NCI-H146 treated with DMSO at 0.1 percent for 48 hours (cell line): Measurements from ENCODE around the gene COX4I1.
"Not testable (repeated sequence)": the region's sequence is repeated elsewhere in the genome, so short reads cannot be mapped to it uniquely, and the experiment has no call there.

Experiments
- DNase-seq: peaks from one replicate; lab custom pipeline; 2025; ENCODE audit not compliant: unreplicated experiment; lab: John Stamatoyannopoulos, UW

The COX4I1 gene

DNA sequence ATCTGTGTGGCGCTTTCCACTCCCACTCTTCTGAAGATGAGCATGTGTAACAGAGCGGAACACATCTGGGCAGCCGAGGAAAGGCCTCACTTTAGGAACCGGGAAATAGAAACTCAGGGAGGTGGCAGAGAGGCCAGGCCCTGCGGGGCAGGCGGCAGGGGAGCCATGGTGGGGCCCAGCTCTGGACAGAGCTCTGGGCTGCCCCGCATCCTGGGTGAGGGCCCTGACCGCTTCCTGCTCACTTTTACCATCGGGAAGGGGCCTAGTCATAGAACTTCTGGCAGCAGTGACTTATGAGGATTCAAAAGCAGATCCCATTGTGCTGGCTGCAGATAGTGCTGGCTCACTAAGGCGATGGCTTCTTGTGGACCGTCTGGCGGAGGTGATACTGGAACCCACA lies 22.6 kb downstream of the COX4I1 start:
- DNase-seq = no peak

DNA sequence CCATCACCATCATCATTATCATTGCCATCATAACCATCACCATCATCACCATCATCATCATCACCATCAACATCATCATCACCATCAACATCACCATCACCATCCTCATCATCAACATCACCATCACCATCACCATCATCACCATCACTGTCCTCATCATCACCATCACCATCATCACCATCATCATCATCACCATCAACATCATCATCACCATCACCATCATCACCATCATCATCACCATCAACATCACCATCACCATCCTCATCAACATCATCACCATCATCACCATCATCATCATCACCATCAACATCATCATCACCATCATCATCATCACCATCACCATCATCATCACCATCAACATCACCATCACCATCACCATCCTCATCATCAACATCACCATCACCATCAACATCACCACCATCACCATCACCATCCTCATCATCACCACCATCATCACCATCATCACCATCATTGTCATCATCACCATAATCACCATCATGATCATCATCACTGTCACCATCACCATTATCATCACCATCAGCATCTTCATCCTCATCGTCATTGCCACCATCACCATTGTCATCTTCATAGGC lies 23.9 kb downstream of the COX4I1 start:
- no peak for DNase-seq

DNA sequence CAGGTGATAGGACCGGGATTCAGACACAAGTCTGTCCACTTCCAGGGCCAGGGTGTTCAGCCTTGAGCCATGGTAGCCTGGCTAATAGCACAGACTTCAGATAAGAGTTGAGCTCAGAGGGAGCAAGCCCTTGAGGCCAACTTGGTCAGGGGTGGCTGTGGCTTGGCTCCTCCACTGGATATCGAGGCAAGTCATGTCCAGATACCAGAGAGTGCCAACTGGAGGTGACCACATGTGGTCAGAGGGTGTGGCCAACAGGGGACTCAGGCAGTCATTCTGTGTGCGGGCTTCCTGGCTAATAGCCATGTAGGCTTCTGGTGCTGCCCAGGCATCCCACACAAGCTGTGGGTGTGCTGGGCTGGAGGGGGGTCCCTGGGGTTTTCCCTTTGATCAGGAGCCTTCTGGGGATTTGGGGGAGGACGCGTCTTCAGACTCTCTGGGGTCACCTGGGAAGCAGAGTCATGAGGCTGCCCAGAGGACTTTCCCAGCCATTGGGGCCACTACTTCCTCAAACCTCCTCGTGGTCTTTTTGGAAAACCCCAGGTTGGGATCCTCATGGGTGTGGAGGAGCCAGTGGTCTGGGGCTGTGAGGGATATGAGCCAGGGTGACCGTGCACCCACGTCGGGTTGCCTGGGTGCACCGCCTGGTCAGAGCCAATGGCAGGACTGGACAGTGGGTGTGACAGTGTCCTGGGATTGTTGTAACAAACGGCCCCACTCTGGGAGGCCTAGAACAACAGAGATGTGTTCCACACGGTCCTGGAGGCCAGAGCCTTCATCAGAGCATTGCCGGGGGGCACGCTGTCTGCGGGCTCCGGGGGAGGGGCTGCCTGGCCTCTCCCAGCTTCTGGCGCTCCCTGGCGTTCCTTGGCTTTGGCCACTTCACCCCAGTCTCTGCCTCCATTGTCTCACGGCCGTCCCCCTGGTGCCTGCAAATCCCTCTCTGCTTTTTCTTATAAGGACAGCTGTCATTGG lies 25.0 kb downstream of the COX4I1 start:
- DNase-seq = no peak

DNA sequence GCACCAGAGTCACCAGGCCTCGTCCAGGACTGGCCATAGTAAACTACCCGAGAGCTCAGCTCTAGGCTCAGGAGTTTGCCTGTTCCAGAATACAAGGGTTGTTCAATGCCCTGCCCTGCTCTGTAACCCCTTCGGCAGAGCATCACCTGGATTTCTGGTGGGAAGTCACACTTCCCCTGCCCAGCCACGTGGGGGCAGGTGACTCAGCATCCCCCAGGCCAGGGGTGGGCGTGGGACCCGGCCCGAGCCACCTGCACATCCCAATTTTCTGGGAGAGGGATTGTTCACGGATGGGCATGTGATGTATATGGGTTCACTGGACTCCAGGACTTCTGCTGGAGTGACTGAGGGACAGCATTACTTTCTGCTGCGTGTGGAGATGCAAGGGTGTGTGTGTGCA lies 25.8 kb downstream of the COX4I1 start:
- DNase-seq = no peak

DNA sequence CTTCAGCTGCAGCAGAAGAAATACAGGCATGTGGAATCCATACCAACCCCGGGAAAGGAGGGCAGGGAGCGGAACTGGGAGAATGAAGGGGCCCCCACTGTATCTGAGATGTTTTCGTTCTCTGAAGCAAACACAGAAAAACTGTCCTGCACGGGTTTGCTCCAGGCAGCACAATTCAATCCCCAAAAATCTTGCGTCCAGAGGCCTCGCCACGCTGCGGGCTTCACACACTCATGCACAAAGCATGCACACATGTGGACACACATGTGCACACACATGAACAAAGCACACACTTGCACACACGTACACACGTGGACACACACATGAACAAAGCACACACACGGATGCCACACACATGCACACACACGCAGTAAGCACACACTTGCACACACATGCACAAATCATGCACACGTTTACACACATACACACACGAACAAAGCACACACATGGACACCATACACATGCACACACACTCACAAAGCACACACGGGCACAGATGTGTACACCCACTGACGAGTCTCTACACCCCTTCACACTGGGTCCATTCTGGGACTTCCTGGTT lies 27.3 kb downstream of the COX4I1 start:
- no peak for DNase-seq

DNA sequence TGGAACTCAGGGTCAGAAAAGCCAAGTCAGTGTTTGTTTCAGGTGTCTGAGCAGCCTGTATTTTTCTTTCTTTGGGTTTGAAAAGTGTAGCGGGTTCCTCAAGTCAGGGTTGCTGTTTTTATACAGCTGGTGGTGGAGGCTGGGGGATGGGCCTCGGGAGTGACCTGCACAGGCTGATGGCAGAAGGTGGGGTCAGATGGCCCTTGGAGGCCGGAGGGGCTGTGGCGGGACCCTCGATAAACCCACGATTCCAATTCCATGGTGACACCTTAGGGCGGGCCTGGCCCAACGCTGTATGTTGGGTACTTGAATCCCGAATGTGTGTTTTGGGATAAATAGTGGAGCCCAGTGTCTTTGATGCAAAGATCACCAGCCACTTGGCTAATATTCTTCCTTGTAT lies 28.7 kb downstream of the COX4I1 start:
- DNase-seq = no peak

DNA sequence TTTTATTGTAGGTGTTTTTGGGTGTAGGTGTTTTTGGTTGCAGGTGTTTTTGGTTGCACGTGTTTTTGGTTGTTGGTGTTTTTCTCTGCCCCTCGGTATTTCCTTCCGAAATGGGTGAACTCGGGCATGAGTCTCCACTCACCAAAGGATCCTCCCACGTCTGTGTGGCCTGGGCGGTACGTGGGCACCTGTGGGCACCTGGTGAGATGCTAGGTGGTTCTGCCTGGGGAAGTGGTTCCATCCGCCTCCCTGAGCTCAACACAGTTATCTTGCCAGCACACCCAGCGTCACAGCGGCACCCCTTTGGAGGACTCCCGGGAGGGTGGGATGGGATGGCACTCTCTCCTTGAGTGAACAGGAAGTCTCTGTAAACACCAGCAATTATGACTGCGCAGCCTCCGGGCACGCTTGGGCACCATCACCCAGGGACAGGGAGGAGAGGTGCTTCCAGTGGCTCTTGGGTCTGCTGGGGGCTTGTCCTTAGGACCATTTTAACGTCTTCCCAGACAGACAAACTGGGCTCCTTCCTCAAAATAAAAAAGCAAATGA lies 29.8 kb downstream of the COX4I1 start:
- no peak for DNase-seq

DNA sequence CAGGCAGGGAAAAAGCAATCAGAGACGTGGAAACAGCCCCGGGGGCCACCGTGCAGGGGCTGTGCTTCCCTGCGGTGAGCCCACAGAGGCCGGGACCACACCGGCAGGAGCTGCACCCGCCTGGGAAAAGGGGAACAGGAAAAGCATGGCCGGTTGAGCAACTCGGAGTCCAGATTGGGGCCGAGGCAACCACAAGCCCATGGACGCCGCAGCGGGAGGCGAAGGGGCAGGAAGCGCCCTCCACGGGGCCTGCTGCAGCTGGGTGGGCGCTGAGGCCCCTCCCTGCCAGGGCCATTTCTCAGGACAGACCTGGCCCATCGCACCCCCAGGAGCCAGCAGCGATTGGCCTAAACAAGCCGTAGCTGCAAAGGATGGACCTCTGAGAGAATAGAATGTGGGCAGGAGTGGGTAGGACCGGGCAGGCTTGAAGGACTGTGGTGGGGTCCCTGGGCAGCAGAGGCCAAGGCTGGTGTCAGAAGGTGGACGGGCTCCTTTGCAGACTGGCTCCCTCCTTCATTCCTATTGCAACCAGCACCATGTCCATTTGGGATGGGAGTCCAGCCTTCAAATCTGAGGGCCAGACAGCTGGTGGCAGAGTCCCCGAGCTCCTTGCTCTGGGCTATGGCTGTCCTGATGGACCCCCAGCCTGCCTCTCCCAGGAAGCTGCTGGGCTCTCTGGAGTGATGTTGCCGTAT lies 30.4 kb downstream of the COX4I1 start:
- DNase-seq = no peak

DNA sequence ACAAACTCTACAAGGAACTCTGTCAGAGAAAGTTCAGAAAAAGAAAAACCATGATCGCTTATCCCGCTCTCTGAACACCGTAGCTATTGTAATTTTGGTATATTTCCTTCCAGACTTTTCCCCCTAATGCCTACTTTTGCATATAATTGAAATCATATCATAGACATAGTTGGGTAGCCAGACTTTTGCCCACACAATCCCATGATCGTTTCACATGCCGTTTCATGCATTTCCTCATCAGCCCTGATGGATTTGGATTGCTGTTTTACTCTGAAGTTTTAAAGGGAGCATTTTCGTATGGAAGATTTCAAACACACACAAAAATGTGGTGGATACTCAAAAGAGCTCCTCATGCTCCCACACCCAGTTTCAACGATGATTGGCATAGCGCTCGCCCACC lies 31.3 kb downstream of the COX4I1 start:
- DNase-seq = no peak

DNA sequence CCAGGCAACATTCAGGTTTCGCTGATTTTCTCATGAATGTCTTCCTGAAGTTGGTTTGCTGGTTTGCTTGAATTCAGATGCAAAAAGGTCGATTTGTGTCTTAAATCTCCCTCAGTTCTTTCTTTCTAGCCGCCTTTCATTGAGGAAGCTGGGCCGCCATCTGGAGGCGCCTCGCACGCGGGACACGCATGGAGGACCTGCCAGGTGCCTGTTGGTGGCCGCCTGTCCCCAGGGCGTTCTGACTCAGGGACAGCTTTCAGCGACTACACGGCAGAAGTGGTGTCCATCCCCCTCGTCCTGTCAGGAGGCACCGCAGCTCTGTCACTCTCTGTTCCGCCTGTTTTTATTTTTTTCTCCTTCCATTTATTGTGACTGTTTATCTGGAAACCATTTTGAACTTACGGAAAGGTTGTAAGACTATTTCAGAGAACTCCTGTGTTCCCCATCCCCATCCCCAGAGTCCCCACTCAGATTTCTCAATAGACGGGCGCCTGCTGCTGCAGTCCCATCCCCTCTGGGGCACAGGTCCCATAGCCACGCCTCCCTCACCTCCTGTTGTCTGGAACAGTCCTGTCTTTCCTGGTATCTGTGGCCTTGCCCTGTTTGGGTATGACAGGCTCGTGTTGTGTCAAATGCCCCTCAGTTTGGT lies 33.2 kb downstream of the COX4I1 start:
- no peak for DNase-seq

DNA sequence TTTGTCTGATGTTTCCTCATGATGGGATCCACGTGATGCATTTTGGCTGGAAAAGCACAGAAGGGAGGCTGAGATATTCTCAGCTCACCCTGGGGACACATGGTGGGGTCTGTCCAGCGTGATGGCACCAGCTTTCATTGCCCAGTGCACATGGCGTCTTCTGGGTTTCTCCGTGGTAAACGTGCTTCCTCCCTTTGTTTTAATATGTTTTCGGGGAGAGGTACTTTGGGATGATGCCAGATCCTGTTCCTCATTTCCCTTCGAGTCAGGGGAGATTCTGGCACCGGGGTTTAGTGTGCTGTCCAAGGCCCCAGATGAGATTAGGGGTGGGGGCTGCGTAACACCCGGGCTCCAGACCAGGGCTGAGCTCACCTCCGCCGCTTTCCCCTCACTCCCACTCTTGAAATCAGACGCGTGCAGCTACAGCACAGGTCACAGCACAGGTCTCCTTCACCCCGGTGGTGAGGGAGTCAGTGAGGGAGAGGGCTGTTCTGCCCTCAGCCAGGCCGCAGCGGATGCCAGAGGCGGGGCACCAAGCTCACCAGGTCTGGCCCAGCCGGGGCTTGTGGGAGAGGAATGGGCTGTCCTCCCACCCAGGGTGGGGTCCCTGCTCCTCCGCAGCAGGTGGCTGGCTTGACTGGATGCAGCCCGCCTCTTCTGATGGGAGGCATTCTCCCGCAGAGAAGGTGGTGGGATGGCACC lies 33.9 kb downstream of the COX4I1 start:
- DNase-seq = no peak

DNA sequence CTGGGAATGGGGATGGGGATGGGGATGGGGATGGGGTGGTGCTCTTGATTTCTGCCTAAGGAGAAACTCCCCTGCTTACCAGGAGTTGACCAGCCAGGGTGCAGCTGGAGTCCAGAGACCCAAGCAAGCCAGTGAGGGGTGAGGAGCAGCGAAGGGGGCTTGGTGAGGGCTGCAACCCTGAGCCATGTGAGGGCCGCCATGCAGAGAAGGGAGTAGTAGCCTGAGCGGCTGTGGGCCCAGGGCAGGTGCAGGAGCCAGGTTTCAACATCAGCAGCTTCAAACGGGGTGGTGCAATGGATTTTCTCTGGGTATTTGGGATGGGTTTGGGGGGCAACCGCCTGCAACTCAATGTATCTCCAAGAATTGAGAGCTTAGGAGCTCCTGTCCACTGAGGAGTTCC lies 35.2 kb downstream of the COX4I1 start:
- DNase-seq = no peak

DNA sequence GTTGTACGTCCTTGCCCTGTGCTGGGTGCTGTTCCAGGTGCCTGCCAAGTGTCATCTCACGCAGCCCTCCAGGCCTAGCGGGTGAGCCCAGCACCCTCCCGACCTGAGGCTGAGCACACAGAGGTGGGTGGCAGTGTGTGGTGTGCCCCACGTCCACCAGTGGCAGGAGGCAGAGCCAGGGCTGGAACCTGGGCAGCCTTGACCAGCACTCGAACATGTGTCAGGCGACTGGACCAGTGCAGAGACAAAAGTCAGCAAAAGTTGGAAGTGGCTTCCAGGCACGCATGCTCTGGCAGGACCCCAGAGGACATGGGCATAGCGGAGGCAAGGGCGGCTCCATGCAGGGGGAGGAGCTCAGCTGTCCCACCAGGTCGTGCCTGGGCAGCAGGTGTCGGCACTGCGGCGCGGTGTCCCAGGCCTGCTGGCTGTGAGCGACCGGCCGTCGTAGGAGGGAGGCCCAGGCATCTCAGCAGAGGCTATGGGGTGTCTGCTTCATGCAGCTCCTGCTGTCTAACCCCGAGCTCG lies 35.8 kb downstream of the COX4I1 start:
- DNase-seq = no peak

DNA sequence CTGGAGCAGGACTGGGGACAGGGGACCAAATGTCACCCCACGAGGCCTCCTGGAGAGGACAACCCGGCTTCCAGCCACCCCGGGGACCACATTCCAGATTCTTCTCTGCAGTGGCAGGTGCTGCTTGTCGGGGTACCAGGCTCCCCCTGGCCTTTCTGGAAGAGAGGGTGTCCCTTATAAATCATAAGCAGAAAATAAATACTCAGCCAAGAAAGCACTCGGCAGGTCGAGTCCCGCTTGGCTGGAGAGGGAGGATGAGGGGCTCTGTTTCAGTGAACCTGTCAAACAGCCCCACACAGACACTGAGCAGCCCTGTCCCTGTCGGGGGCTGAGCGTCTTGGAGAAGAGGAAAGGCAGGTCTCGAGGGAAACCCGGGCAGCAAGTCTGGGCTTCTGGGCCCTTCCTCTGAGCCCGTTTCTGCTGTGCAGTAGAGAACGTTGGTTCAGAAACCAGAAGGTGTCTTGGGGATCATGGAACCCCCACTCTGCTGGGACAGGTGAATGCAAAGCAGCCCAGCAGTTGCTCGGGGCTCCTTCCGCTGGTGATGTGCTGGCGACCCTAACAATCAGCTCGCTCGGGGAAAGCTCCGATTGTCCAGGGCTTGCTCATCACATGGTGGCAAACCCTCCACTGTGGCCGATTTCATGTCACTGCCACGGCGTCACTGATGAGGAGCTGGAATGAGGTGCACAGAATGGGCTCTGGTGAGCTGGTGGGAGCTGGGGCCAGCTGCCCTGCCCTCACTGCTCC lies 36.6 kb downstream of the COX4I1 start:
- DNase-seq = no peak

DNA sequence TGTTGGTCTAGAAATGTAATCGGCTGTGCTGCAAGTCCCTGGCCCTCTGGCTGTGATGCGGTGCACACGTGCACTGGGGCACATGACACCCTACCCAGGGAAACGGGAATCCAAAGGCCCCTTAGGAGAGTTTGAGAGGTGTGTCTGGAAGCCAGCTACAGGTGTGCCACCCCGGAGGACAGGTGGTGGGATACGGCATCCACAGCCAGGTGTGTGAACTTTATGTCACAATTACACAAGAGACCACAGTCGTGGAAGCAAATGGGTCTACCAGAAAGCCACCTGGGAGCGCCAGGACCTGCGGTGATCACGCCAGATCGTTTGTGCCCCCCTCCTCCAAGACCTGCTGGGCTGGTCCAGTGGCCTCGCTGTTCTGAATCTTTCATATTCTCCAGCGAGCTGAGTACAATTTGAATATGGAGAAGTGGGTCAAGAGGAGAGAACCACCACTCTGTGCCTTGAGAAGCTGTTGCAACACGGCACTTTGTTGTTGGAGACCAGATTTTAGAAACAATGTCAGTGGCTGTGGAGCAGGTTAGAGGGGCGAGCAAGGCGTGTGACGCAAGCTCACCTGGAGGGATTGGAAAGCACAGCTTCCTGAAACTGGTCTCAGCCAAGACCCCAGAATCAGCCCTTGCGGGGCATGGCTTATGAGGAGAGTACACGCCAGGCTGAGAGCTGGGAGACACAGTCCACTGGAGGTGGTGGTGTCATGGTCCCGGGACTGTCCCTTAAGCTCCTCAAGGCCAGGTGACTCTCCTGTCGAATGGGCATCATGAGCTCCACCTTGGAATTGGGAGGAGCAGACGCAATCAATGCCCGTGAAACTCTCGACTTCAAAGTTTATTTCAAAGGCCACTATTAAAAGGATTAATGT lies 37.4 kb downstream of the COX4I1 start:
- no peak for DNase-seq

DNA sequence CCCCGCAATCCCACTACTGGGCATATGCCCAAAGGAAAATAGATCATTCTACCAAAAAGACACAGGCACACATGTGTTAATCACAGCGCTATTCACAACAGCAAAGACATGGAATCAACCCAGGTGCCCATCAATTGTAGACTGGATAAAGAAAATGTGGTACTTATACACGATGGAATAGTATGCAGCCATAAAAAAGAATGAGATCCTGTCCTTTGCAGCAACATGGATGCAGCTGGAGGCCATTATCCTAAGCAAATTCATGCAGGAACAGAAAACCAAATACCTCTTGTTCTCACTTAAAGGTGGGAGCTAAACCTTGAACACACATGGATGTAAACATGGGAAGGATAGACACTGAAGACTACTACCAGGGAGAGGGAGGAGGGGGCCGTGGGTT lies 38.2 kb downstream of the COX4I1 start:
- DNase-seq = not testable (repeated sequence)

DNA sequence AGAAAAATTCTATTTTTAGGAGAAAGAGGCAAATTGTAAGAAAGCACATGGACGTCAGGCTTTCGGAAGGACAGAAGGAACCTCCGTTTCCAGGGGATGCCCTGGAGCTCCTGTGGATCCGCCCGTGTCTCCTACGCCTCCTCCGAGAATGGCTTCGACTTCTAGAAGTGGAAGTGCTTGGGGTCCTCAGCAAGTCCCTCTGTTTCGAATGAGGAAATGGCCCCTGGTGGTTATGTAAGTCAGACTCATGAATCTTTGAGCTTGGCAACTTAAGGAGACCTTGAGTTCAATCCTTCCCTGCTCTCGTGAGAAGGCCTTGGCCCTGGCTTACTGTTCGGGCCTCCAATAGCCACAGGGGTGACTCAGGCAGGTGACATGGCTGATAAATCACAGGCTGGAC lies 38.9 kb downstream of the COX4I1 start:
- DNase-seq = no peak

DNA sequence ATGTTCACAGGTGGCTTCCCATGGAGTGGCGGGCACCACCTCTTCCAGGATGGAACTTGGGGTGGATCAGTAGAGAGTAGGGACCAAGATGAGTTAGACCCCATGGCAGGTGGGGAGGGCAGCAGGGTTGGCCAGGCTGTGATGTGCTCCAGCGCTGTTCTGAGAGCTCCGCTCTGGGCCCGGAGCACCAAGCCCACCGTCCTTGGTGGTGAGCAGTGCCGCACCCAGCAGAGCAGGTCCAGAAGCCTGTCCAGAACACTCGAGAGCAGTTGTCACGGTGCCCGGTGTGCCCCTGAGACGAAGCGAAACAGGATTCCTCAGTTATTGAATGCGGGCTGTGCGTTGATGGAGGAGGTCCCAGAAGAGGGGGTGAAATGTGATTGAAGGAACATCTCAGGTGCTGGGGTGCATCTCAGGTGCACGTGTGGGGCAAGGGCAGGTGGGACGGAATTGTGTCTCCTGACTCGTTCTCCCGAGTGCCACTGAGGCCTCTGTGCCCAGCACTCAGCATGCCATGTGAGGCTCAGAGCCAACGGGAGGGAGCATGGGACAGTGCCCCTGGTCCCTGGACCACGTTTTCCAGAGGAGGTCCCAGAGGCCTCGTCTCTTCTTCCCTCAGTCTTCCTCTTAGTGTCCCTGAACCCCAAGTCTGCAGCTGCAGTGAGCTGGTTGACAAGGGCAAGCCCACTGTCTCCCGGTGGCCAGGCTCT lies 39.5 kb downstream of the COX4I1 start:
- DNase-seq = no peak
